Prostate gland (tissue), 2 donors: ENCODE results near the gene OSBPL2.

ENCODE experiments used
- POLR2A ChIP-seq: fragments of 450-650 bp; IDR thresholded peaks from one replicate; pipeline ENCODE4 v1.6.1; 2016; ENCODE audit warnings: antibody characterized with exemption, mild to moderate bottlenecking
- POLR2AphosphoS5 ChIP-seq: sonication (generic); formaldehyde crosslinking; IDR thresholded peaks from one replicate; pipeline ENCODE4 v1.6.1; 2017; ENCODE audit warnings: antibody characterized with exemption
- TF ChIP-seq, protein P1 (sequence below), 4 experiments: fragments of 200-600 bp in 2 of 4; fragments of 450-650 bp in 2 of 4; sonication (generic) in 2 of 4; IDR thresholded peaks; 1 replicate in 3 of 4; 2 replicates in 1 of 4; pipeline ENCODE4 v1.5.1; 2016 to 2019; ENCODE audit warnings: antibody characterized with exemption in 4 of 4, mild to moderate bottlenecking in 2 of 4, moderate library complexity in 2 of 4

DNA sequence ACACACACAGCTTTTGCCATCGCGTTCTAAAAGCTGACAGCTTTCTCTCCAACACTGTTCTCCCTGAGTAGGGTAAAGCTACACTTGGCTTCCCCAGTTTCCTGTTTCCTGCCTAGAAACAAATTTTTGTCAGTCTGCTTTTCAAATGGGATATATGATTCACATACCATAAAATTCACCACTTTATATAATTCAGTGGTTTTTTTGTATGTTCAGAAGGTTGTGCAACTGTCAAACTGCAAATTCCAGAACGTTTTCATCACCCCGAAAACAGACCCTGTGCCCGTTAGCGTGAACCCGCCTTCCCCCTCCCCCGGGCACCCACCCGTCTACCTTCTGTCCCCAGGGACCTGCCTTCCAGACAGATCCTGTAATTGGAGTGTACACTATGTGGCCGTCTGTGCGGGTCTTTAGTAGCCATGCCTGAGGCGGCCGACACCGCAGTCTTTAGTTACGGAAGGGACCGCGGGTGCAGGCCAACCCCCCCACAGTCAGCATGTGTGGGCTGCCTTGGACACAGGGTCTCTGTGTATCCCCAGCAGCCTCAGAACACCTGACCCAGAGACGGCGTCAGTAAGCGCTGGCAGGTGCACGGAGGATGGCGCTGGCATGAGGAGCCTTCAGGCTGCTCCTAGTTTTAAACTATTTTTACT is 34.8 kb upstream of the OSBPL2 start:
- TF ChIP-seq, protein P1, sequence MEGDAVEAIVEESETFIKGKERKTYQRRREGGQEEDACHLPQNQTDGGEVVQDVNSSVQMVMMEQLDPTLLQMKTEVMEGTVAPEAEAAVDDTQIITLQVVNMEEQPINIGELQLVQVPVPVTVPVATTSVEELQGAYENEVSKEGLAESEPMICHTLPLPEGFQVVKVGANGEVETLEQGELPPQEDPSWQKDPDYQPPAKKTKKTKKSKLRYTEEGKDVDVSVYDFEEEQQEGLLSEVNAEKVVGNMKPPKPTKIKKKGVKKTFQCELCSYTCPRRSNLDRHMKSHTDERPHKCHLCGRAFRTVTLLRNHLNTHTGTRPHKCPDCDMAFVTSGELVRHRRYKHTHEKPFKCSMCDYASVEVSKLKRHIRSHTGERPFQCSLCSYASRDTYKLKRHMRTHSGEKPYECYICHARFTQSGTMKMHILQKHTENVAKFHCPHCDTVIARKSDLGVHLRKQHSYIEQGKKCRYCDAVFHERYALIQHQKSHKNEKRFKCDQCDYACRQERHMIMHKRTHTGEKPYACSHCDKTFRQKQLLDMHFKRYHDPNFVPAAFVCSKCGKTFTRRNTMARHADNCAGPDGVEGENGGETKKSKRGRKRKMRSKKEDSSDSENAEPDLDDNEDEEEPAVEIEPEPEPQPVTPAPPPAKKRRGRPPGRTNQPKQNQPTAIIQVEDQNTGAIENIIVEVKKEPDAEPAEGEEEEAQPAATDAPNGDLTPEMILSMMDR (IDR thresholded peaks at IDR 0.05), result no peak
- TF ChIP-seq POLR2A (no peak), POLR2AphosphoS5 (no peak)
